Sciatic nerve (tissue), 2 donors: ENCODE results near the gene SYT17. TPM values are rescaled to one million over a fixed set of nuclear protein-coding genes. Genes with fewer than 3 reads are reported as not detected.

ENCODE experiments used
- ATAC-seq: fragments of 200-7000 bp; cut with Tn5 transposase; one replicate; pipeline ENCODE4 v1.9.1; 2020; ENCODE audit warnings: mild to moderate bottlenecking, moderate library complexity
- DNase-seq: peaks from one replicate; pipeline ENCODE4 v3.0.0-alpha.2; 2020; ENCODE audit warnings: low spot score
- intact Hi-C: fragments of 100-400 bp; cut with DNase I; formaldehyde crosslinking; loops from one replicate; pipeline ENCODE4 v1.14.2; 2022
- total RNA-seq: library from RNA; stranded (reverse); fragmentation: NEBNext Ultra II Directional; extraction: Animal tissue kit (Norgen Biotek cat#: 25700); gene quantifications from one replicate; pipeline ENCODE4 v1.2.1, GENCODE V29; 2021
- donor health status: DM: no; HTN: no; CAD: no.
- donor health status: DM: no; HTN: no; CAD: no.

Gene SYT17
- total RNA-seq, 1 donor from 2014 or later, result 8.2 TPM

GRCh38 chr16:19284207-19284606, 116.2 kb downstream of the SYT17 start:
- ATAC-seq (no peak), DNase-seq (no peak)
- intact Hi-C loops, result no loop called here

GRCh38 chr16:19285431-19285830, 117.4 kb downstream of the SYT17 start, which contains the start of gene CLEC19A:
CLEC19A (plus strand) TSS chr16:19285731; CDS start chr16:19285852, 121 bp downstream.
- no peak for ATAC-seq
- intact Hi-C loops, result no loop called here

DNA sequence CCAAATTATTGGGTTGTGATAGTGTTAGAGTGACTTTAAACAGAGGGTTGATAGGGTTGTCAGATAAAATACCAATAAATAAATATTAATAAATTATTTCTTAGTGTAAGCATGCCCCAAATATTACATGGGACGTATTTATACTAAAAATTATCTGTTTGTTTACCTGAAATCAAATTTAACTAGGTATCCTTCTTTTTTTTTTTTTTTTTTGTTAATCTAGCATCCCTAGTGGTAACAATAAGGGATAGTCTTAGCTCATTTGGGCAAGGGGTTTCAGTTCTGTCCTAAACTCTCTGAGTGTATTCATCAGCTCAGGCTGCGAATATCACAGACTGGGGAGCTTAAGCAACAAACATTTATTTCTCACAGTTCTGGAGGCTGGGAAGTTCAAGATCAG, 118.8 kb downstream of the SYT17 start:
- DNase-seq (no peak), ATAC-seq (no peak)
- intact Hi-C loops, result no loop called here

More at GRCh38 chr16:19285431-19285830, 117.4 kb downstream of the SYT17 start, which contains the start of gene CLEC19A:
- no peak for DNase-seq

- intact Hi-C loops, result no loop called here
- no peak for ATAC-seq
- DNase-seq, result no peak
Measured at GRCh38 chr16:19287241-19287640, 119.2 kb downstream of the SYT17 start.

DNA sequence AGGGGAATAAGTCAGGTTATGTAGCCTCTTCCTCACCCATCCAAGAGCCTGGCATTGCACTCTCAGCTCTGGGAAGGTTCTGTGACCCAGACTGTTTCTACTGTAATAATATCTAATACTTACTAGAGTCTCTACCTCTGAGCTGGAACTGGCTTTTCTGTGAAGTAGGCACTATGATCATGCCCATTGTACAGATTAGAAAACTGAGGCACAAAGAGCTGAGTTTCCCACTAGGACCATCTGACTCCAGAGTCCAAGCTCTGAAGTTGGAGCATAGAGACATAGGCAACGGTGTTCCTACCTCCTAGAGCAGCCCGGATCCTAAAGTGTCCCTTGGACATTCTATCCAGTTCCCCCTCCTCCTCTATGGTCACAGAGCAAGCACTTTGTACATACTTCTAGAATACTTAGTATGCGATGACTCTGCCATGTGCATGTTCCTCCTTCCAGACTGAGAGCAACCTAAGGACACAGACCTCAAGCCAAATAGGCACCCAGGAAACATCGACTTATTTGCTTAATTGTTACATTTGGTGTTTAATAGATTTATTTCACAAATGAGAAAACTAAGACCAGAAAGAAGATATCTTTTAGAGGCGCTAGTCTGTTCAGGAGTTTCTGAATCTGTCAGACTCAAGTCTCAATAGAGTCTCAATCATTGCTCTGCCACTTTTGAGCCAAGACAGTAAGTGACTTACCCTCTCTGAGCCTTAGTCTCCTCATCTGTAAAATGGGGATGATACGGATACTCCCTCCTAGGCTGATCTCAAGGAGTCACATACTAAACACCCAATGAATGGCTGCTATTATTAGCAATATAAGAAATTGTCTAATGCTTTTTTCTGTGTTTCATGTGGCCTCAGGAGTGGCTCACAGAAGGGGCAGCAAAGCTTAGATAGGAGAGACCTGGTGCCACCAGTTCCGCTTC, 121.1 kb downstream of the SYT17 start:
- intact Hi-C loops, result no loop called here
- ATAC-seq, result no peak
- DNase-seq, result no peak

DNA sequence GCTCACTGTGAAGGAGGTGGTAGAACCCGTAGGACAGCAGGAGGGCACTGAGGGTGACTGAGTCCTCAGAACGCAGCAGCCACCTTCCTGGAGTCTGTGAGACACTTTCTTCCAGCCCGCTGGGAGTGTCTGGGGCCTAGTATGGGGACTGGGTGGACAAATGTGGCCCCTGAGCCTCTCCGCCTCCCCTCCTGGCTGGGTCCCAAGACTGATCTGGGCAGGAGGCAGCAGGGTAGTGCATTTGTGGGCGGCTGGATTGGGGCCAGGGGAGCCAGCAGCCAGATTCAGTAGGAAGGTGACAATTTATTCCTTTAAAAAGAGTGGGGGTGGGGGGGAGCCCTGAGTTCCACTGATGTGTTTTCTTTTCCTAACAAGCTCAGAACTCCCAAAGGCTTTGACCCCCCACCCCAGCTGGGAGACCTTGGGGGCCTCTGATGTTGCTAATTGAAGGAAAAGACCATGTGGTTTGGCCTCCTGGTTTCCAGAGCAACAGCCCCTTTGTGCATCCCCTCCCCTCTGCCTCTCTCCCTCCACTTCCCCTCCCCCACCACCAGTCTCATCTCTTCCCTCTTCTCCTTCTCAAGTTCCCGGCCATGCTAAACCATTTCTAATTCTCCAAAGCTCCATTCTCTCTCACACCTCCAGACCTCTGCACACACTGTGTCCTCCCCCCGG, 121.9 kb downstream of the SYT17 start:
- no peak for DNase-seq
- intact Hi-C loops, result no loop called here
- ATAC-seq, result no peak

GRCh38 chr16:19290860-19291259, 122.8 kb downstream of the SYT17 start:
- ATAC-seq (no peak), DNase-seq (no peak)
- intact Hi-C loops, result no loop called here

GRCh38 chr16:19291475-19291874, 123.4 kb downstream of the SYT17 start:
- no peak for DNase-seq
- no peak for ATAC-seq
- intact Hi-C loops, result no loop called here

DNA sequence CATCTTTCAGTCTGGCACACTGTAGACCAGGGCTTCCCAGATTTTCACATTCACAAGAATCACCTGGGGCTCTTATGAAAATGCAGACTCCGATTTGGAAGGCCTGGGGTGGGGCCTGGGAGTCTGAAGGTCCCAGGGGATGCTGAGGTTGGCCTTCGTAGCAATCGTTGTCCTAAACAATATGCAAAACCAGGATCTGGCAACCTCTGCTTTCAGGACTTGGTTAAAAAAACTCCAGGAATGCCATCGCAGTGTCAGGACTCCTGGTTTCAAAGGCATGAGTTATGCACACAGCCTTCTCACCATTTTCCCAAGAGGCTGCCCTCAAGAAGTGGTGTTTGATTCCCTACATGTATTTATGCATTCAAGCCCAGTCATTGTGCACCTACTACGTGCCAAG, 124.1 kb downstream of the SYT17 start:
- DNase-seq, result no peak
- no peak for ATAC-seq
- intact Hi-C loops, result no loop called here

- peak; percentile 60 for DNase-seq
- intact Hi-C loops, result no loop called here
- peak; percentile 91 for ATAC-seq
Measured at GRCh38 chr16:19294156-19294649, 126.2 kb downstream of the SYT17 start.

DNA sequence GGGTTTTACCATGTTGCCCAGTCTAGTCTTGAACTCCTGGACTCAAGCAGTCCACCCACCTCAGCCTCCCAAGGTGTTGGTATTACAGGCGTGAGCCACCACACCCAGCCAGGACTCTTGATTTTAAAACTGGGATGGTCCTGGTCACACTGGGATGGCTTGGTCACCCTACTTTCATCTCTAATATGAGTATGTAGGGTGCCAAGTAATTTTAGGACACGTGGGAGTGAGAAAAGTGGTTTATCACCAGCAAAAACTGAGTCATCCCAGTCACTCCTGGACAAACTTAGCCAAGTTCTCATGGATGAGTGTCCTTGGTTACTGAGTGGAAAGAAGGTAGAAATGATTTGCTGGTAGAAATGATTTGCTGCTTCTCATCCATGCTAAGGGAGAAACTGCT, 127.4 kb downstream of the SYT17 start:
- ATAC-seq (no peak), DNase-seq (no peak)
- intact Hi-C loops, result loop anchor here (5.0 kb wide), 1 partner anchor 52 kb away; no protein-coding TSS in a partner anchor

GRCh38 chr16:19297454-19297853, 129.4 kb downstream of the SYT17 start:
- DNase-seq (no peak), ATAC-seq (no peak)
- intact Hi-C loops, result loop anchor here (5.0 kb wide), 1 partner anchor 50 kb away; no protein-coding TSS in a partner anchor

- intact Hi-C loops, result loop anchor here (5.0 kb wide), 1 partner anchor 48 kb away; no protein-coding TSS in a partner anchor
- no peak for DNase-seq
- no peak for ATAC-seq
Measured at GRCh38 chr16:19299565-19299964, 131.5 kb downstream of the SYT17 start.

DNA sequence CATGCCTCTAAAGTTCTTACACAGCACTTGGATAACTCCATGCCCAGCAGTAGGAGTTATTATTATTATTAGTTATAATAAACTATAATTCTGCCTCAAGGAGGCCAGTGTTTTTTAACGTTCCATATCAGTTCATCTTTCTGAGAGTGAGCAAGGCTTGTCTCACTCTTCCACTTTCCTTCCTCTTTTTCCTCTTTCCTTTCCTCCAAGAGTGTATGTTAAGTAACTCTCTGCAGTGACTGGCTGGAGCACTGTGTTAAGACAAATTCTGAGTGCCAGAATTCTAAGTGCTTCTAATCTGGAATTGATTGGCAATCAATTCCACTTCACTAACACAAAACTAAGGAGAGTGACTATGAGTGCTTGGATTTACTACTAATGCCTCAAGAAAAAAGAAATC, 133.9 kb downstream of the SYT17 start:
- ATAC-seq, result no peak
- no peak for DNase-seq
- intact Hi-C loops, result no loop called here

GRCh38 chr16:19304750-19305149, 136.7 kb downstream of the SYT17 start:
- ATAC-seq (peak; percentile 63), DNase-seq (no peak)
- intact Hi-C loops, result no loop called here

DNA sequence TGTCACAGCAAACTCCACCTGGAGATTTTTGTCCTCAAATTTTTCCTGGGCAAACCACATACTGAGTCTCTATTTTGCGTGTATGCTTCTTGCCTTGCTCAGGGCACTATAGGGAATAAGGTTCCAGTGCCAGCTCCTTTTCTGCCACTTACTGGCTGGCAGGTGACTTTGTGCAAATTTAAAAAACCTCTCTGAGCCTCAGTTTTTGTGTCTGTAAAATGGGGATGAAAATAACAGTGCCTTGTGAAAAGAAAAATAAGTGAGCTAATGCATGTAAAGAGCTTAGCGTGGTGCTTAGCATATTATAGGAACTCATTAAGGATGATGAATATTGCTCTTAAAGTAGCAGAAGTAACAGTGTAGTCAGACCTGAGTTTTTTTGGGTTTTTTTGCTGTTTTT, 137.4 kb downstream of the SYT17 start:
- intact Hi-C loops, result no loop called here
- ATAC-seq, result no peak

DNA sequence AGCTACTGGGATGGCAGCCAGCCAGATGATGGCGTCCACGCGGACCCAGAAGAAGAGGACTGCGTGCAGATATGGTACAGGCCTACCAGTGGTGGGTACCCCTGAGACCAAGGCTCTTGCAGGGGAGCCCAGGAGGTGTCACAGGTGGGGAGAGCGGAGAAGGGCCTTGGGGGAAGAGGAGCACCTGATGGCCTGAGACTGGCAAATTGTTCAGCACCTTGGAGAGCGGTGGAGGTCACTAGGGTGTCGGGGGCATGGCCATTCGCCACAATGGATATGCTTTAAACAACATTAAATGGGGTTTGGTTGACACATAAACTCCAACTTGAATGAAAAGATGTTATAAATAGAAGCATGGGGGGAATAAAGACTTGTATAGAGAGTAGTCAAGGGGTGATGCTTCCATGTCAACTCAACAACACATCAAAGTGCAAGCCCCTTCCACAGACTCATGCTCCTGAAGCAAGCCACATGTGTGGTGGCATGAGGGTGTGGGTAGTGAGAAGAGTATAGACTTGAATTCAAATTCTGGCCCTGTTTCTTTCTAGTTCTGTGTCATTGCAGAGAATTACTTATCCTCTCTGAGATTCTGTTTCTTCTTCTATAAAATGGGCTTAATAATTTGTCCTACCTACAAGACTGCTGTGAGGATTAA, 139.7 kb downstream of the SYT17 start:
- ATAC-seq (no peak), DNase-seq (no peak)
- intact Hi-C loops, result no loop called here

More for the DNA sequence above, 137.4 kb downstream of the SYT17 start:
- DNase-seq, result no peak

DNA sequence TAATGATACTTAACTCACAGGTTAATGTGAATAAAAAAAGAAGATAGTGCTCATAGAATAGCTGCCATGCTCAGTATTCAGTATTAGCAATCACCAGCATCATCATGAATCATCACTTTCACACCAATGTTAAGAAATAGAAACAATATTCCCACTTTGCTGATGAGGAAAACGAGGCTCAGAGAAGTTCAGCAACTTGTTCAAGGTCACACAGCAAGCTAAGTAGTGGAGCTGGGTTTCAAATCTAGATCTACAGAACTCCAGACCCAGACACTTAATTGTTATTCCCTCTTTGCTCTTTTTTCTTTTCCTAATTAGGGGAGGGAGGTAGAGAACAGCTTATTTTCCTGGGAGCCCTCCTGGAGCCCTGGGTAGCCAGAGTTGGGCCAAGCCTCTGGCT, 140.4 kb downstream of the SYT17 start:
- intact Hi-C loops, result no loop called here
- DNase-seq (no peak), ATAC-seq (no peak)

GRCh38 chr16:19309178-19309577, 141.1 kb downstream of the SYT17 start:
- DNase-seq, result no peak
- intact Hi-C loops, result no loop called here
- no peak for ATAC-seq
